CD4-positive, alpha-beta T cell (primary cell): ENCODE data around the gene RFPL1. TPM values are rescaled to one million over a fixed set of nuclear protein-coding genes. Genes with fewer than 3 reads are reported as not detected.
"Not testable (repeated sequence)": the region's sequence is repeated elsewhere in the genome, so short reads cannot be mapped to it uniquely, and the experiment has no call there.

Experiments
- ATAC-seq: fragments of 200-7000 bp; cut with Tn5 transposase; one replicate; pipeline ENCODE4 v1.10.0; 2022; ENCODE audit warnings: mild to moderate bottlenecking; ENCODE audit not compliant: poor library complexity
- CTCF ChIA-PET: fragments of 350-600 bp; sonication (Branson Sonifier 250); formaldehyde crosslinking; loops from one replicate; lab custom pipeline; 2021; ENCODE audit warnings: antibody characterized with exemption, inconsistent platforms; lab: Charles Lee
- POLR2A ChIA-PET: fragments of 350-600 bp; sonication (Branson Sonifier 250); formaldehyde crosslinking; loops from one replicate; lab custom pipeline; 2021; ENCODE audit warnings: antibody characterized with exemption, inconsistent platforms; lab: Charles Lee
- DNase-seq, 14 experiments: peaks; one replicate each; pipeline ENCODE4 v3.0.0-alpha.2; 2013 to 2020; ENCODE audit warnings: mixed read lengths in 2 of 14
- H3K27ac ChIP-seq, 2 donors: one replicate each; pipeline versions ENCODE4 v1.5.1 to v1.7.0; 2013; ENCODE audit warnings: low read length in 2 of 2, low read depth in 1 of 2, mild to moderate bottlenecking in 1 of 2
- H3K27me3 ChIP-seq, 2 experiments: 1 replicate in 1 of 2; 2 replicates in 1 of 2; pipeline versions ENCODE4 v1.6.1 to v1.7.0; 2013; ENCODE audit warnings: low read length in 2 of 2, control low read depth in 1 of 2, mild to moderate bottlenecking in 1 of 2, moderate library complexity in 1 of 2; ENCODE audit not compliant: insufficient read depth in 2 of 2, control insufficient read depth in 1 of 2
- H3K36me3 ChIP-seq: one replicate; pipeline ENCODE4 v1.6.1; 2013; ENCODE audit warnings: low read length, control low read depth; ENCODE audit not compliant: insufficient read depth
- H3K4me1 ChIP-seq: one replicate; pipeline ENCODE4 v1.6.1; 2013; ENCODE audit warnings: low read length, control low read depth; ENCODE audit not compliant: insufficient read depth
- H3K4me3 ChIP-seq: one replicate; pipeline ENCODE4 v1.5.1; 2013; ENCODE audit warnings: mild to moderate bottlenecking, low read length, moderate library complexity
- H3K9me3 ChIP-seq, 2 experiments: 1 replicate in 1 of 2; 2 replicates in 1 of 2; pipeline versions ENCODE4 v1.6.1 to v1.7.0; 2013; ENCODE audit warnings: low read length in 2 of 2, mild to moderate bottlenecking in 2 of 2, control low read depth in 1 of 2, moderate library complexity in 1 of 2; ENCODE audit not compliant: control insufficient read depth in 1 of 2, insufficient read depth in 1 of 2
- H3K27ac Mint-ChIP-seq: one replicate; pipeline ENCODE4 v1.8.0; 2020; ENCODE audit warnings: mixed read lengths
- H3K27me3 Mint-ChIP-seq: one replicate; pipeline ENCODE4 v1.8.0; 2021; ENCODE audit warnings: mixed read lengths
- H3K36me3 Mint-ChIP-seq: one replicate; pipeline ENCODE4 v1.8.0; 2021; ENCODE audit warnings: low read depth, mixed read lengths
- H3K4me1 Mint-ChIP-seq: one replicate; pipeline ENCODE4 v1.8.0; 2021; ENCODE audit warnings: low read depth, mixed read lengths
- H3K4me3 Mint-ChIP-seq: one replicate; pipeline ENCODE4 v1.8.0; 2020; ENCODE audit warnings: mild to moderate bottlenecking, mixed read lengths
- H3K9me3 Mint-ChIP-seq: one replicate; pipeline ENCODE4 v1.8.0; 2020; ENCODE audit warnings: mixed read lengths
- intact Hi-C, 2 experiments: fragments of 100-400 bp; cut with DNase I in 1 of 2; cut with micrococcal nuclease in 1 of 2; formaldehyde crosslinking; loops; one replicate each; pipeline versions ENCODE4 v1.15.1 to v1.9.0; 2023 to 2025; cut with DNase I, micrococcal nuclease
- total RNA-seq, 174 experiments: library from RNA in 2 of 174; stranded (reverse) in 2 of 174; gene quantifications; one replicate each; pipeline ENCODE4 v1.2.3 and lab custom pipeline; 2021 to 2026
- TF ChIP-seq, protein P1 (sequence below): fragments of 200-600 bp; IDR thresholded peaks from one replicate; pipeline ENCODE4 v1.8.0; 2022; ENCODE audit warnings: antibody characterized with exemption, mild to moderate bottlenecking

The RFPL1 gene
- total RNA-seq, 2 experiments from 2014 or later, result not detected

DNA sequence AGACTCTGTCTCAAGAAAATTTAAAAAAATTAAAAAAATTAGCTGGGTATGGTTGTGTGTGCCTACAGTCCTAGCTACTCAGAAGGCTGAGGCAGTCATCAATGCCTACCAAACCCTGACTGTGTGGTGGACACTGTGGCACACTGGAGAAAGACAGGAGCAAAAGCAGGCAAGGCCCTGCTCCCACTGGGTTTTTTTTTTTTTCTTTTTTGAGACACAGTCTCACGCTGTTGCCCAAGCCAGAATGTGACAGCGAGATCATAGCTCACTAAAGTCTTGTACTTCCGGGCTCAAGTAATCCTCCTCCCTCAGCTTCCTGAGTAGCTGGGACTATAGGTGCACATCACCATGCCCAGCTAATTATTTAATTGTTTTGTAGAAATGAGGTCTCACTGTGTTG, 46.3 kb downstream of the RFPL1 start:
- Mint-ChIP-seq H3K27ac (no peak overlapping the region), H3K4me3 (no peak overlapping the region), H3K4me1 (peaks cover 9% of the 10 kb centered on the region), H3K36me3 (no peaks in the 10 kb centered on the region), H3K27me3 (peaks cover 19% of the 10 kb centered on the region), H3K9me3 (no peaks in the 10 kb centered on the region)
- no peak for DNase-seq
- CTCF ChIA-PET, result no interaction called here
- Histone ChIP-seq H3K27ac (no peak overlapping the region), H3K36me3 (no peaks in the 10 kb centered on the region), H3K9me3 (peaks cover 0 to 4% of the 10 kb centered on the region in 2 experiments), H3K4me3 (no peak overlapping the region), H3K27me3 (peaks cover 19 to 21% of the 10 kb centered on the region in 2 experiments), H3K4me1 (peaks cover 14% of the 10 kb centered on the region)
- no peak for ATAC-seq
- intact Hi-C loops, result no loop called here
- TF ChIP-seq, protein P1, sequence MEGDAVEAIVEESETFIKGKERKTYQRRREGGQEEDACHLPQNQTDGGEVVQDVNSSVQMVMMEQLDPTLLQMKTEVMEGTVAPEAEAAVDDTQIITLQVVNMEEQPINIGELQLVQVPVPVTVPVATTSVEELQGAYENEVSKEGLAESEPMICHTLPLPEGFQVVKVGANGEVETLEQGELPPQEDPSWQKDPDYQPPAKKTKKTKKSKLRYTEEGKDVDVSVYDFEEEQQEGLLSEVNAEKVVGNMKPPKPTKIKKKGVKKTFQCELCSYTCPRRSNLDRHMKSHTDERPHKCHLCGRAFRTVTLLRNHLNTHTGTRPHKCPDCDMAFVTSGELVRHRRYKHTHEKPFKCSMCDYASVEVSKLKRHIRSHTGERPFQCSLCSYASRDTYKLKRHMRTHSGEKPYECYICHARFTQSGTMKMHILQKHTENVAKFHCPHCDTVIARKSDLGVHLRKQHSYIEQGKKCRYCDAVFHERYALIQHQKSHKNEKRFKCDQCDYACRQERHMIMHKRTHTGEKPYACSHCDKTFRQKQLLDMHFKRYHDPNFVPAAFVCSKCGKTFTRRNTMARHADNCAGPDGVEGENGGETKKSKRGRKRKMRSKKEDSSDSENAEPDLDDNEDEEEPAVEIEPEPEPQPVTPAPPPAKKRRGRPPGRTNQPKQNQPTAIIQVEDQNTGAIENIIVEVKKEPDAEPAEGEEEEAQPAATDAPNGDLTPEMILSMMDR, result no peak
- POLR2A ChIA-PET, result no interaction called here

DNA sequence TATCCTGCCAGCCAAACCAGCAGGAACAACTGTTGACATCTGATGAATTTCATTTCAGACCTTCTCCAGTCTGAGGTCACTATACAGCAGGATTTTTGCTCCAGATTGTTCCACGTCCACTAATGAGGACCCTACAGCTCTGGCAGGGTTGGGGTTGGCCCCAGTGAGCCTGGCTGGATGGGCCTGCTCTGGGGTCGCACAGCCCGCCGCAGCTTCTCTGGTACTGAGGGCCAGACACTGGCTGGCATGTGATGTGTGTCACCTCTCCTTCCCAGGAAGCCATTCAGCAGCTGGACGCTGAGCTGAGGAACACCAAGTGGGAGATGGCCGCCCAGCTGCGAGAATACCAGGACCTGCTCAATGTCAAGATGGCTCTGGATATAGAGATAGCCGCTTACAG, 47.1 kb downstream of the RFPL1 start:
- Histone ChIP-seq H3K9me3 (no peaks in the 10 kb centered on the region), H3K4me1 (peaks cover 10% of the 10 kb centered on the region), H3K27me3 (peaks cover 15 to 17% of the 10 kb centered on the region in 2 experiments), H3K4me3 (no peak overlapping the region), H3K36me3 (no peaks in the 10 kb centered on the region), H3K27ac (no peak overlapping the region)
- no peaks in the 10 kb centered on the region for H3K36me3 Mint-ChIP-seq
- ChIA-PET CTCF (no interaction called here), POLR2A (no interaction called here)
- no peaks in the 10 kb centered on the region for H3K9me3 Mint-ChIP-seq
- H3K4me1 Mint-ChIP-seq, result peaks cover 7% of the 10 kb centered on the region
- H3K4me3 Mint-ChIP-seq, result no peak overlapping the region
- TF ChIP-seq, protein P1, result no peak
- intact Hi-C loops, result no loop called here
- H3K27me3 Mint-ChIP-seq, result peaks cover 17% of the 10 kb centered on the region
- no peak overlapping the region for H3K27ac Mint-ChIP-seq
- ATAC-seq (no peak), DNase-seq (no peak)

DNA sequence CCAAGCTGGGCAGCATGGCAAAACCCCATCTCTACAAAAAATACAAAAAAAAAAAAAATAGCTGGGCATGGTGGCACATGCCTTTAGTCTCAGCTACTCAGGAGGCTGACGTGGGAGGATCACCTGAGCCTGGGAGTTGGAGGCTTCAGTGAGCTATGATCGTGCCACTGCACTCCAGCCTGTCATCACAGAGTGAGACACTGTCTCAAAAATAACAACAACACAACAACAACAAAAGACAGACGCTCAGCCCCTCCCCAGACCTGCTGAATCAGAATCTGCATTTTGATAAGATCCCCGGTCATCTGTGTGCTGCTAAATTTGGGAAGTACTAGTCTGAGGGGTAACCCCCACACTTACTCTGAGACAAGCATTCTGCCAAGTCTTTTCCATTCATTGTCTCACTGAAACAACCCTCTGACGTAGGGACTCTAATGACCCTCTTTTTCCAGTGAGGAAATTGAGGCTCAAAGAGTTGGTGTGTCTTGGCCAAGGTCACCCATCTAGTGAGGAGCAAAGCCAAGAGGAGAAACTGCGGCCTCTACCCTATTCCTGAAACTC, 49.1 kb downstream of the RFPL1 start:
- DNase-seq (no peak), ATAC-seq (no peak)
- Histone ChIP-seq H3K27ac (no peak overlapping the region), H3K36me3 (no peaks in the 10 kb centered on the region), H3K4me3 (no peak overlapping the region), H3K4me1 (no peaks in the 10 kb centered on the region), H3K27me3 (peaks cover under 1 to 1% of the 10 kb centered on the region in 2 experiments), H3K9me3 (no peaks in the 10 kb centered on the region)
- Mint-ChIP-seq H3K9me3 (no peaks in the 10 kb centered on the region), H3K36me3 (no peaks in the 10 kb centered on the region), H3K4me1 (no peaks in the 10 kb centered on the region), H3K27ac (no peak overlapping the region), H3K4me3 (no peak overlapping the region), H3K27me3 (peaks cover 2% of the 10 kb centered on the region)
- intact Hi-C loops, result no loop called here
- TF ChIP-seq, protein P1, result no peak
- CTCF ChIA-PET, result interaction anchor here (0.6 kb wide), 2 partner anchors 8 to 17 kb away, joined by 3 read pairs; no protein-coding TSS in a partner anchor
- POLR2A ChIA-PET, result no interaction called here

DNA sequence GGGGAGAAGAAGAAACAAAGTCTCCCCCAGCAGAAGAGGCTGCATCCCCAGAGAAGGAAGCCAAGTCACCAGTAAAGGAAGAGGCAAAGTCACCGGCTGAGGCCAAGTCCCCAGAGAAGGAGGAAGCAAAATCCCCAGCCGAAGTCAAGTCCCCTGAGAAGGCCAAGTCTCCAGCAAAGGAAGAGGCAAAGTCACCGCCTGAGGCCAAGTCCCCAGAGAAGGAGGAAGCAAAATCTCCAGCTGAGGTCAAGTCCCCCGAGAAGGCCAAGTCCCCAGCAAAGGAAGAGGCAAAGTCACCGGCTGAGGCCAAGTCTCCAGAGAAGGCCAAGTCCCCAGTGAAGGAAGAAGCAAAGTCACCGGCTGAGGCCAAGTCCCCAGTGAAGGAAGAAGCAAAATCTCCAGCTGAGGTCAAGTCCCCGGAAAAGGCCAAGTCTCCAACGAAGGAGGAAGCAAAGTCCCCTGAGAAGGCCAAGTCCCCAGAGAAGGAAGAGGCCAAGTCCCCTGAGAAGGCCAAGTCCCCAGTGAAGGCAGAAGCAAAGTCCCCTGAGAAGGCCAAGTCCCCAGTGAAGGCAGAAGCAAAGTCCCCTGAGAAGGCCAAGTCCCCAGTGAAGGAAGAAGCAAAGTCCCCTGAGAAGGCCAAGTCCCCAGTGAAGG, 50.9 kb downstream of the RFPL1 start:
- H3K4me1 ChIP-seq, POLR2A ChIA-PET, ATAC-seq, intact Hi-C loops, H3K27me3 ChIP-seq, H3K36me3 Mint-ChIP-seq, H3K9me3 Mint-ChIP-seq, H3K27ac Mint-ChIP-seq, H3K4me1 Mint-ChIP-seq, H3K27me3 Mint-ChIP-seq, H3K4me3 ChIP-seq, H3K36me3 ChIP-seq, H3K9me3 ChIP-seq, CTCF ChIA-PET, H3K4me3 Mint-ChIP-seq, H3K27ac ChIP-seq: not testable (repeated sequence)
- peak in 2 of 14 experiments; percentile 29 to 41 for DNase-seq
